Measurements from ENCODE around the gene POLR2M.

POLR2M gene

GRCh38 chr15:57728436-57728835 is 21.9 kb downstream of the POLR2M start:
- H3K4me3 ChIP-seq (ENCODE audit: low read depth, low read length) = no peak overlapping the region
- no peaks in the 10 kb centered on the region for H3K4me1 ChIP-seq (ENCODE audit: control insufficient read depth, insufficient read depth, low read length)
- CTCF ChIA-PET = interaction anchor here (0.7 kb wide), 1 partner anchor 9 kb away, joined by 4 read pairs; no protein-coding TSS in a partner anchor
- H3K36me3 ChIP-seq (ENCODE audit: control insufficient read depth in 2 of 2, insufficient read depth in 1 of 2, low read length in 2 of 2) = no peaks in the 10 kb centered on the region
- H3K9me3 ChIP-seq (ENCODE audit: control insufficient read depth, insufficient read depth, low read depth, low read length) = no peaks in the 10 kb centered on the region
- no peak overlapping the region for H3K27ac ChIP-seq (ENCODE audit: extremely low read depth, low read depth, low read length)
- TF ChIP-seq EGR2 (tag by site-specific recombination; IDR thresholded peaks at IDR 0.05; ENCODE audit: low read depth) = peak; percentile 58
- peak; percentile 49; the same call in 1 of the 2 replicates for TF ChIP-seq ZFHX2 (tag by site-specific recombination; conservative IDR thresholded peaks at IDR 0.05)
- no peak for TF ChIP-seq OSR2 (tag by site-specific recombination; IDR thresholded peaks at IDR 0.05)
- POLR2A ChIA-PET = no interaction called here

- H3K4me3 ChIP-seq (ENCODE audit: low read depth, low read length) = no peak overlapping the region
- ChIA-PET POLR2A (no interaction called here), CTCF (interaction anchor here (0.6 to 1.6 kb wide), 4 partner anchors 10 to 443 kb away, joined by 3 to 4 read pairs (median 3); no protein-coding TSS in a partner anchor)
- H3K4me1 ChIP-seq (ENCODE audit: control insufficient read depth, insufficient read depth, low read length) = no peaks in the 10 kb centered on the region
- no peak for TF ChIP-seq ZNF704 (tag by site-specific recombination; IDR thresholded peaks at IDR 0.05)
- H3K9me3 ChIP-seq (ENCODE audit: control insufficient read depth, insufficient read depth, low read depth, low read length) = no peaks in the 10 kb centered on the region
- no peak overlapping the region for H3K27ac ChIP-seq (ENCODE audit: extremely low read depth, low read depth, low read length)
- H3K36me3 ChIP-seq (ENCODE audit: control insufficient read depth in 2 of 2, insufficient read depth in 1 of 2, low read length in 2 of 2) = no peaks in the 10 kb centered on the region
Measured at GRCh38 chr15:57730876-57731275, 24.4 kb downstream of the POLR2M start.

GRCh38 chr15:57731530-57732103 is 25.1 kb downstream of the POLR2M start:
- H3K4me1 ChIP-seq (ENCODE audit: control insufficient read depth, insufficient read depth, low read length) = no peaks in the 10 kb centered on the region
- POLR2A ChIA-PET = no interaction called here
- TF ChIP-seq ZNF488 (tag by site-specific recombination; IDR thresholded peaks at IDR 0.05) = no peak
- TF ChIP-seq ZNF112 (tag by site-specific recombination; IDR thresholded peaks at IDR 0.05) = no peak
- no peak for TF ChIP-seq ZNF341 (tag by site-specific recombination; IDR thresholded peaks at IDR 0.05; ENCODE audit: low read depth)
- TF ChIP-seq ZNF658 (tag by site-specific recombination; IDR thresholded peaks at IDR 0.05) = no peak
- no peak for TF ChIP-seq ZNF16 (tag by site-specific recombination; IDR thresholded peaks at IDR 0.05; ENCODE audit: low read depth)
- no peak for TF ChIP-seq ZNF792 (tag by site-specific recombination; IDR thresholded peaks at IDR 0.05)
- no peak for TF ChIP-seq INSM2 (tag by site-specific recombination; IDR thresholded peaks at IDR 0.05)
- no peak for TF ChIP-seq ZBTB1 (tag by site-specific recombination; IDR thresholded peaks at IDR 0.05)
- no peak for TF ChIP-seq ZBTB48 (tag by site-specific recombination; IDR thresholded peaks at IDR 0.05)
- no peak for TF ChIP-seq PRDM2 (tag by site-specific recombination; IDR thresholded peaks at IDR 0.05; ENCODE audit: borderline replicate concordance)
- TF ChIP-seq PATZ1 (tag by site-specific recombination; IDR thresholded peaks at IDR 0.05) = no peak
- TF ChIP-seq ZNF121 (tag by site-specific recombination; IDR thresholded peaks at IDR 0.05) = no peak
- no peak for TF ChIP-seq ZNF580 (tag by site-specific recombination; IDR thresholded peaks at IDR 0.05)
- CTCF ChIA-PET = interaction anchor here (0.6 to 3.8 kb wide), 13 partner anchors 11 to 491 kb away, joined by 3 to 22 read pairs (median 6); no protein-coding TSS in a partner anchor
- H3K36me3 ChIP-seq (ENCODE audit: control insufficient read depth in 2 of 2, insufficient read depth in 1 of 2, low read length in 2 of 2) = no peaks in the 10 kb centered on the region
- H3K9me3 ChIP-seq (ENCODE audit: control insufficient read depth, insufficient read depth, low read depth, low read length) = no peaks in the 10 kb centered on the region
- no peak overlapping the region for H3K27ac ChIP-seq (ENCODE audit: extremely low read depth, low read depth, low read length)
- H3K4me3 ChIP-seq (ENCODE audit: low read depth, low read length) = no peak overlapping the region

Data from HEK293 (cell line).